Esophagus muscularis mucosa (tissue), 4 donors: Measurements from ENCODE around the gene EYA4. TPM values are rescaled to one million over a fixed set of nuclear protein-coding genes. Genes with fewer than 3 reads are reported as not detected.
"Not testable (repeated sequence)": the region's sequence is repeated elsewhere in the genome, so short reads cannot be mapped to it uniquely, and the experiment has no call there.

Source experiments
- DNase-seq: peaks from one replicate; pipeline ENCODE4 v3.0.0-alpha.2; 2017; ENCODE audit errors: extremely low spot score
- H3K27ac ChIP-seq, 4 donors: fragments of 200-600 bp; sonication (generic); replicated peaks in 1 of 4; 1 replicate in 3 of 4; 2 replicates in 1 of 4; pipeline ENCODE4 v1.5.1; 2016 to 2019; ENCODE audit warnings: mild to moderate bottlenecking in 1 of 4
- H3K27me3 ChIP-seq, 4 donors: fragments of 200-600 bp; sonication (generic); one replicate each; pipeline versions ENCODE4 v1.5.1 to v1.6.0; 2016 to 2019
- H3K36me3 ChIP-seq, 4 donors: fragments of 200-600 bp; sonication (generic); one replicate each; pipeline ENCODE4 v1.5.1; 2016 to 2019
- H3K4me1 ChIP-seq, 4 donors: fragments of 200-600 bp; sonication (generic); one replicate each; pipeline ENCODE4 v1.5.1; 2016 to 2019
- H3K4me3 ChIP-seq, 4 donors: fragments of 200-600 bp; sonication (generic); 1 replicate in 2 of 4; 2 replicates in 2 of 4; pipeline ENCODE4 v1.5.1; 2016 to 2019; ENCODE audit warnings: mild to moderate bottlenecking in 4 of 4, moderate library complexity in 1 of 4
- H3K9me3 ChIP-seq, 4 donors: fragments of 200-600 bp; sonication (generic); 1 replicate in 3 of 4; 2 replicates in 1 of 4; pipeline ENCODE4 v1.5.1; 2016 to 2019
- CTCF ChIP-seq, 3 experiments: fragments of 200-600 bp in 2 of 3; fragments of 450-650 bp in 1 of 3; sonication (generic) in 2 of 3; IDR thresholded peaks; one replicate each; pipeline ENCODE4 v1.5.1; 2017 to 2019; ENCODE audit warnings: antibody characterized with exemption in 3 of 3, mild to moderate bottlenecking in 2 of 3, moderate library complexity in 1 of 3
- EP300 ChIP-seq: sonication (generic); formaldehyde crosslinking; IDR thresholded peaks from one replicate; pipeline ENCODE4 v1.6.1; 2017; ENCODE audit warnings: antibody characterized with exemption
- POLR2A ChIP-seq: fragments of 450-650 bp; IDR thresholded peaks from one replicate; pipeline ENCODE4 v1.6.1; 2017; ENCODE audit warnings: antibody characterized with exemption, moderate library complexity, mild to moderate bottlenecking, low read depth
- POLR2AphosphoS5 ChIP-seq, 2 donors: sonication (generic); formaldehyde crosslinking; IDR thresholded peaks; one replicate each; pipeline ENCODE4 v1.6.1; 2017; ENCODE audit warnings: antibody characterized with exemption in 2 of 2
- WGBS: methylation state at CpG from one replicate; pipeline ENCODE4 v1.1.5; 2018; 5-methylcytosine and 5-hydroxymethylcytosine counted together
- intact Hi-C: fragments of 100-400 bp; cut with DNase I; formaldehyde crosslinking; loops from one replicate; pipeline ENCODE4 v1.15.1; 2023
- total RNA-seq, 4 donors: library from RNA; depleted of rRNA; stranded (reverse); fragments of >200 nt; gene quantifications; one replicate each; pipeline versions ENCODE4 v1.1.0 to v1.2.1, GENCODE V29; 2016

The EYA4 gene
- total RNA-seq, 4 donors from 2014 or later, result 1.5 to 3.3 (median 2.5) TPM

- peak overlapping the region; percentile 65 to 67 (median 66) for H3K27ac ChIP-seq
- intact Hi-C loops, result loop anchor here (5.0 kb wide), 2 partner anchors 589 to 724 kb away; no protein-coding TSS in a partner anchor
- DNase-seq, result no peak
- no peaks in the 10 kb centered on the region for H3K27me3 ChIP-seq
- 83% methylated on average over 3 of the region's 3 CpGs for WGBS
- no peaks in the 10 kb centered on the region for H3K9me3 ChIP-seq
- H3K4me3 ChIP-seq, result no peak overlapping the region
- TF ChIP-seq CTCF (IDR thresholded peaks at IDR 0.05), result no peak
- no peak for TF ChIP-seq POLR2AphosphoS5 (IDR thresholded peaks at IDR 0.05)
- no peak for TF ChIP-seq EP300
- TF ChIP-seq POLR2A, result no peak
- H3K36me3 ChIP-seq, result no peaks in the 10 kb centered on the region
- peaks cover 0 to 40% (median 36%) of the 10 kb centered on the region in 4 donors for H3K4me1 ChIP-seq
Observed at GRCh38 chr6:133551436-133551835, 310.3 kb downstream of the EYA4 start.

- peak overlapping the region; percentile 65 to 67 (median 66) for H3K27ac ChIP-seq
- 35% methylated on average over 6 of the region's 6 CpGs for WGBS
- no peaks in the 10 kb centered on the region for H3K9me3 ChIP-seq
- intact Hi-C loops, result loop anchor here (2.0 to 5.0 kb wide), 3 partner anchors 367 to 725 kb away; no protein-coding TSS in a partner anchor
- no peak overlapping the region for H3K4me3 ChIP-seq
- no peak for DNase-seq
- TF ChIP-seq POLR2AphosphoS5 (IDR thresholded peaks at IDR 0.05) (peak in 1 of 2 donors; percentile 38), POLR2A (no peak)
- H3K4me1 ChIP-seq, result peaks cover 0 to 40% (median 36%) of the 10 kb centered on the region in 4 donors
- no peaks in the 10 kb centered on the region for H3K36me3 ChIP-seq
- H3K27me3 ChIP-seq, result no peaks in the 10 kb centered on the region
Observed at GRCh38 chr6:133551847-133552341, 310.7 kb downstream of the EYA4 start.

- intact Hi-C loops, result loop anchor here (2.0 to 5.0 kb wide), 3 partner anchors 369 to 726 kb away; no protein-coding TSS in a partner anchor
- no peak for DNase-seq
Observed at GRCh38 chr6:133553652-133554051, 312.5 kb downstream of the EYA4 start.

GRCh38 chr6:133554121-133554520 lies 313.0 kb downstream of the EYA4 start:
- not testable (repeated sequence) for H3K27ac ChIP-seq, DNase-seq, H3K27me3 ChIP-seq, H3K9me3 ChIP-seq, H3K36me3 ChIP-seq, H3K4me3 ChIP-seq
- intact Hi-C loops, result loop anchor here (5.0 kb wide), 2 partner anchors 592 to 727 kb away; no protein-coding TSS in a partner anchor
- WGBS, result 100% methylated on average over 1 of the region's 1 CpG
- peaks cover 0 to 28% (median 26%) of the 10 kb centered on the region in 4 donors for H3K4me1 ChIP-seq

More at GRCh38 chr6:133553652-133554051, 312.5 kb downstream of the EYA4 start:
- H3K27me3 ChIP-seq, result no peaks in the 10 kb centered on the region
- H3K36me3 ChIP-seq, result no peaks in the 10 kb centered on the region
- H3K27ac ChIP-seq, result no peak overlapping the region
- H3K4me1 ChIP-seq, result peaks cover 0 to 29% (median 27%) of the 10 kb centered on the region in 4 donors
- 15% methylated on average over 4 of the region's 4 CpGs for WGBS
- TF ChIP-seq POLR2A, result no peak
- TF ChIP-seq CTCF (IDR thresholded peaks at IDR 0.05), result peak; percentile 57 to 69 (median 62)
- no peak overlapping the region for H3K4me3 ChIP-seq
- no peaks in the 10 kb centered on the region for H3K9me3 ChIP-seq

- TF ChIP-seq POLR2AphosphoS5 (IDR thresholded peaks at IDR 0.05) (no peak), EP300 (no peak), POLR2A (no peak), CTCF (IDR thresholded peaks at IDR 0.05) (no peak)
- H3K36me3 ChIP-seq, result no peaks in the 10 kb centered on the region
- no peaks in the 10 kb centered on the region for H3K27me3 ChIP-seq
- 11% methylated on average over 2 of the region's 2 CpGs for WGBS
- H3K9me3 ChIP-seq, result peaks cover 0 to 17% (median 9%) of the 10 kb centered on the region in 4 donors
- H3K4me3 ChIP-seq, result no peak overlapping the region
- intact Hi-C loops, result no loop called here
- DNase-seq, result no peak
- no peak overlapping the region for H3K27ac ChIP-seq
- peaks cover 0 to 28% (median 26%) of the 10 kb centered on the region in 4 donors for H3K4me1 ChIP-seq
Observed at GRCh38 chr6:133555685-133556084, 314.5 kb downstream of the EYA4 start.
